Ovary (tissue), 3 donors: ENCODE results near the gene KCNQ5.

Experiments
- EP300 ChIP-seq: sonication (generic); formaldehyde crosslinking; IDR thresholded peaks from one replicate; pipeline ENCODE4 v1.6.1; 2017; ENCODE audit warnings: antibody characterized with exemption
- POLR2A ChIP-seq: fragments of 450-650 bp; IDR thresholded peaks from one replicate; pipeline ENCODE4 v1.6.1; 2017; ENCODE audit warnings: antibody characterized with exemption, mild to moderate bottlenecking, moderate library complexity
- TF ChIP-seq, protein P1 (sequence below), 3 donors: fragments of 450-650 bp in 2 of 3; fragments of 200-600 bp in 1 of 3; IDR thresholded peaks; one replicate each; pipeline versions ENCODE4 v1.5.1 to v1.8.0; 2016 to 2022; ENCODE audit warnings: antibody characterized with exemption in 3 of 3, mild to moderate bottlenecking in 1 of 3
- donor health status: DM: no; HTN: no; CAD: no.

DNA sequence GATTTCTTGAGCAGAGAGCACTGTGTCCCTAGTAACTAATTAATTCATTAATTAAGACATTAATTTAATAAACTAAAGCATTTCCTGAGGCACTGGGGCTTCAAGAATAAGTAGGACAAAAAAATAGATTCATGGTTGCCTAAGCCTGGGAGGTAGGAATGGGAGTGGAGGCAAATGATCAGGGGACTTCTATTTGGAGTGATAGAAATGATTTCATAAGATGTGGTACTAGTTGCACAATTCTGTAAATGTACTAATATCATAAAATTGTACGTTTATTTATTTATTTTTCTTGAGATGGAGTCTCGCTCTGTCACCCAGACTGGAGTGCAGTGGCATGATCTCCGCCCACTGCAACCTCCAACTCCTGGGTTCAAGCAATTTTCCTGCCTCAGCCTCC lies 316.2 kb downstream of the KCNQ5 start:
- TF ChIP-seq, protein P1, sequence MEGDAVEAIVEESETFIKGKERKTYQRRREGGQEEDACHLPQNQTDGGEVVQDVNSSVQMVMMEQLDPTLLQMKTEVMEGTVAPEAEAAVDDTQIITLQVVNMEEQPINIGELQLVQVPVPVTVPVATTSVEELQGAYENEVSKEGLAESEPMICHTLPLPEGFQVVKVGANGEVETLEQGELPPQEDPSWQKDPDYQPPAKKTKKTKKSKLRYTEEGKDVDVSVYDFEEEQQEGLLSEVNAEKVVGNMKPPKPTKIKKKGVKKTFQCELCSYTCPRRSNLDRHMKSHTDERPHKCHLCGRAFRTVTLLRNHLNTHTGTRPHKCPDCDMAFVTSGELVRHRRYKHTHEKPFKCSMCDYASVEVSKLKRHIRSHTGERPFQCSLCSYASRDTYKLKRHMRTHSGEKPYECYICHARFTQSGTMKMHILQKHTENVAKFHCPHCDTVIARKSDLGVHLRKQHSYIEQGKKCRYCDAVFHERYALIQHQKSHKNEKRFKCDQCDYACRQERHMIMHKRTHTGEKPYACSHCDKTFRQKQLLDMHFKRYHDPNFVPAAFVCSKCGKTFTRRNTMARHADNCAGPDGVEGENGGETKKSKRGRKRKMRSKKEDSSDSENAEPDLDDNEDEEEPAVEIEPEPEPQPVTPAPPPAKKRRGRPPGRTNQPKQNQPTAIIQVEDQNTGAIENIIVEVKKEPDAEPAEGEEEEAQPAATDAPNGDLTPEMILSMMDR (IDR thresholded peaks at IDR 0.05): no peak
- no peak for TF ChIP-seq POLR2A
- no peak for TF ChIP-seq EP300
